ENCODE measurements around the gene TOX2.

GRCh38 chr20:43954704-43955061 lies 40.0 kb downstream of the TOX2 start:
- TF ChIP-seq CTCF (IDR thresholded peaks at IDR 0.05) (no peak), ZFX (IDR thresholded peaks at IDR 0.05; ENCODE audit: borderline replicate concordance) (no peak)

All from 22Rv1 (cell line).